HG03565 (cell line): ENCODE results near the gene PITPNC1.
"Not testable (repeated sequence)": the region's sequence is repeated elsewhere in the genome, so short reads cannot be mapped to it uniquely, and the experiment has no call there.

ENCODE experiments used
- ATAC-seq: cut with Tn5 transposase; IDR thresholded peaks from one replicate; pipeline ENCODE4 v1.9.1; 2021; ENCODE audit warnings: mild to moderate bottlenecking, moderate library complexity; ENCODE audit not compliant: unreplicated experiment

Gene PITPNC1

GRCh38 chr17:67570797-67571196 lies 193.7 kb downstream of the PITPNC1 start:
- no peak for ATAC-seq

- no peak for ATAC-seq
Measured at GRCh38 chr17:67571478-67571877, 194.4 kb downstream of the PITPNC1 start.

- ATAC-seq, result no peak
Measured at GRCh38 chr17:67573987-67574657, 197.0 kb downstream of the PITPNC1 start.

- no peak for ATAC-seq
Measured at GRCh38 chr17:67574658-67575293, 197.7 kb downstream of the PITPNC1 start.

GRCh38 chr17:67575325-67575724 lies 198.2 kb downstream of the PITPNC1 start:
- ATAC-seq, result peak; percentile 29

- no peak for ATAC-seq
Measured at GRCh38 chr17:67576471-67577115, 199.5 kb downstream of the PITPNC1 start.

GRCh38 chr17:67577429-67578141 lies 200.5 kb downstream of the PITPNC1 start:
- ATAC-seq, result no peak

- ATAC-seq, result peak; percentile 21
Measured at GRCh38 chr17:67578142-67578457, 201.0 kb downstream of the PITPNC1 start.

- not testable (repeated sequence) for ATAC-seq
Measured at GRCh38 chr17:67578679-67579405, 201.8 kb downstream of the PITPNC1 start.

- no peak for ATAC-seq
Measured at GRCh38 chr17:67582673-67583081, 205.6 kb downstream of the PITPNC1 start.

GRCh38 chr17:67585077-67585602 lies 208.1 kb downstream of the PITPNC1 start:
- ATAC-seq, result no peak

GRCh38 chr17:67588326-67588725 lies 211.2 kb downstream of the PITPNC1 start:
- no peak for ATAC-seq

GRCh38 chr17:67594115-67594880 lies 217.2 kb downstream of the PITPNC1 start:
- ATAC-seq, result peak; percentile 72

GRCh38 chr17:67600408-67600807 lies 223.3 kb downstream of the PITPNC1 start:
- ATAC-seq, result no peak

GRCh38 chr17:67601897-67602296 lies 224.8 kb downstream of the PITPNC1 start:
- ATAC-seq, result no peak

- no peak for ATAC-seq
Measured at GRCh38 chr17:67602444-67602843, 225.4 kb downstream of the PITPNC1 start.

- ATAC-seq, result no peak
Measured at GRCh38 chr17:67602974-67603373, 225.9 kb downstream of the PITPNC1 start.

- no peak for ATAC-seq
Measured at GRCh38 chr17:67605256-67605912, 228.3 kb downstream of the PITPNC1 start.

- ATAC-seq, result no peak
Measured at GRCh38 chr17:67606471-67606870, 229.4 kb downstream of the PITPNC1 start.
